ENCODE measurements around the gene SUGCT.
"Not testable (repeated sequence)": the region's sequence is repeated elsewhere in the genome, so short reads cannot be mapped to it uniquely, and the experiment has no call there.

Gene SUGCT

DNA sequence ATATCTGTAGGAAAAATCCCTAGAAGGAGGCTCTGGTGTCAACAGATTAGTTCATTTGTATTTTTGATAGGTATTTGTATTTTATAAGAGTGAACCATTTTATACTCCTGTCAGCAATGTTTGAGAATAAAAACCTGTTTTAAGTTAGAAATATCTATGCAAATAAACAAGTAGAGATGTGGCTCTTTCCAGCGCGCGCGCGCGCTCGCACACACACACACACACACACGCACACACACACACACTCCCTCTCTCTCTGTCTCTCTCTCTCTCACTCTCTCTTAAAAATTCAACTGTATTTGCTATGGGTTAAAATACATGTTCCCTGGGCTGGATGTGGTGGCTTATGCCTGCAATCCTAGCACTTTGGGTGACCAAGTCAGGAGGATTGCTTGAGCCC lies 113.9 kb downstream of the SUGCT start:
- DNase-seq (ENCODE audit: low read depth in 2 of 2): no peak

DNA sequence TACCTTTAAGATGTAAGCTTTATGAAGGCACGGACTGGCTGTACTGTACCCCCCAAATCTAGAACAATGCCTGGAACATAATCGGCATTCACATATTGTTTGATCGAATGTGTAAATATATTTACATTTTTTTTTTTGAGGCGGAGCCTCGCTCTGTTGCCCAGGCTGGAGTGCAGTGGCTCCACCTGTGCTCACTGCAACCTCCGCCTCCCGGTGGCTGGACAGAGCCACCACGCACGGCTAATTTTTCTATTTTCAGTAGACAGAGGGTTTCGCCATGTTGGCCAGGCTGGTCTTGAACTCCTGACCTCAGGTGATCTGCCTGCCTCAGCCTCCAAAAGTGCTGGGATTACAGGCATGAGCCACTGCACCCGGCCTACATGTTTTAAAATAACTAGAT lies 118.6 kb downstream of the SUGCT start:
- not testable (repeated sequence) for DNase-seq (ENCODE audit: low read depth in 2 of 2)

DNA sequence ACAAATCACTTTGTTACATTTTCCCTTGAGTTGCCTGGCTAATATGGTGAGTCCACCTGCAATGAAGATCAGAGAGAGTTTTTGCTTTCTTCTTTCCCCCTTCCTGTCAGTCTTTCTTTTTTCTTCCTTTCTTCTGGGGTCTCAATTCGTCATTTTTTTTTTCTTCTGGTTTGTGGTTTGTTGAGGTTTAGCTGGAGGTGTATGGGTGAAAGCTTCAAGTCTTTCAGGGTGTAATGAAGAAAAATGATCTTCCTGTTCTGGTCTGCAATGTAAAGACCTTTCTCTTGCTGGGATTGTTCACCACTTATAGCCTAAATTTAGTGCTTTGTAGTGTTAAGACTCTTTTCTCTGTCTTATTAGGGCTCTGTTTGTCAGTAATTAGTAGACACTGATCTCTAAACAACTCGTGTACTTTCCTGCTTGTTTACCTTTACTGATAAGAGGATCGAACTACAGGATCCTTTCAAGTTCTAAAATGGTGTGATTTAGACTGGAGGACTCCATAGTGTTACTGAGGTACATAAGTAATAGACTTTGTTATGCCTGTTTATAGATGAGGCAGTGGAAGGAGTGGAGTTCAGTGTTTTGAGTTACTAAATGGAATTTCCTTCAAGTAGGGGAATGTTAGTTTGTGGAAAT lies 129.1 kb downstream of the SUGCT start:
- no peak for DNase-seq (ENCODE audit: low read depth in 2 of 2)

DNA sequence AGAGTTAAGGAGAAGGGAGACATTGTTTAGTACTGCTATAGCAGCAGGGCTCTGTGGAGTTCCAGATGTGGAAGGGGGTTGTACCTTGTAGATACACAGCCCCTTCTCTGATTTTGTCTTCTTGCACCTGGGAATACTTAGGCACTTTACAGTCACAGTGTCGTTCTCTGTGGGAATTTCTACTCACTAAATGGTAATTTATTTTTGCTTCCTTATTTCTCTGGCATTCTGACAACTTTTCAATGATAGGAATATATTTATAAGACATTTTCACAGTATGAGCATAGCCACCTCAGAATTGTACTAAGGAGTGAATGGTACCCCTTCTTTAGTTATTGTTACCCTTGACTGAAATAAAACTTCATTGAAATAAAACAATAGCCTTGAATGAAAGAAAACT lies 132.8 kb downstream of the SUGCT start:
- DNase-seq (ENCODE audit: low read depth in 2 of 2): no peak

DNA sequence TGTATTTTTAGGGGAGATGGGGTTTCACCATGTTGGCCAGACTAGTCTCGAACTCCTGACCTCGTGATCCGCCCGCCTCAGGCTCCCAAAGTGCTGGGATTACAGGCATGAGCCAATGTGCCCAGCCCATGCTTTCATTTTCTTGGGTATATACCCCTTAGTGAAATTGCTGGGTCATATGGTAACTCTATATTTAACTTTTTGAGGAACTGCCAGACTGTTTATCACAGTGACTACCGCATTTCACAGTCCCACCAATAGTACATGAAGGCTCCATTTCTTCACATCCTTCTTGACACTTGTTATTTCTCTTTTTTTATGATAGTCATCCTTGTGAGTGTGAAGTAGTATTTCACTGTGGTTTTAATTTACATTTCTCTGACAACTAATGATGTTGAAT lies 134.0 kb downstream of the SUGCT start:
- DNase-seq (ENCODE audit: low read depth in 2 of 2): not testable (repeated sequence)

DNA sequence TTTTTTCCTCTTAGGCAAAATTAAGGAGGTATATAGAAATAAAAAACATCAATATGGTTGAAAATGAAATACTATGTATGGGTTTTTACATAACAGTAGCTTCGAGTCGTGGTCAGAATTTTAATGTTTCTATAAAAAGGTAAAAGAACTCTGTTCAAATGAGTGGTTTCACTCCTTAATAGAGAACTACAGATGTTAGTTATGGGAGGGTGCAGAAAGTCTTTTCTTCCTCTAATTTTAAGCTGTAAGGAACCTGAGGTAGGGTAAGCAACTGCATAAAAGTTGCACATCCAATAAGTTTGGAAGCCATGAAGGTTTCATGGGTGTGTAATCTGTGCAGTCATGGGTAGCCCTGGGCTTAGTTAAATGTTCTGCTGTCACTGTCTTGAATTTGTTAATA lies 141.3 kb downstream of the SUGCT start:
- no peak for DNase-seq (ENCODE audit: low read depth in 2 of 2)

DNA sequence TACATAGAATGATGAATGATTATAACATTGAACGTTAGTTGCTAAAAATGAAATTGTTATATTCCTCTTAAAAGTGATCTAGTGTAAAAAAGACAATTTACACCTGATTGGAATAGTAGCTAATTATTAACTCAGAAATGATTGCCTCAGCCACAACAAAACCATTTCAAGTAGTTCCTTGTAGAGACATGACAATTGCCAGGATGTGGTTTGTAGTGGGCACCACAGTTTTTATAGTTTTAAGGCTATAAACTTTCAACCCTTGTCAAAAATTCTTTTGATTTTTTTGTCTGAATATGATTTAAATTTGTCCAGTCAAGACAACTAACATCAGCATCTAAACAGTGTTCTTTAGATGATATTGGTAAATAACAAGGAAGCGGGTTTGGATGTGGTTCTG lies 145.2 kb downstream of the SUGCT start:
- DNase-seq (ENCODE audit: low read depth in 2 of 2): no peak

DNA sequence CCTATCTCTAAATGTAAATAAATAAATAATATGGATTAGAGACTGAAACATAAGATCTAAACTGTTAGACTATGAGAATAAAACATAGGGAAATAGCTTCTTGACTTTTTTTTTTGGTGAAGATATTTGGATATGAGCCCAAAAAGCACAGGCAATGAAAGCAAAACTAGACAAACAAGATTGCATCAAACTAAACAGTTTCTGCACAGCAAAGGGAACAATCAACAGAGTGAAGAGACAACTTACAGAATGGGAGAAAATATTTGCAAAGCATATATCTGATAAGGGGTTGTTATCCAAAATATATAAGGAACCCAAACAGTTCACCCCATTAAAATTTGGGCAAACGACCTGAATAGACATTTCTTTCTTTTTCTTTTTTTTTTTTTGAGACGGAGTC lies 148.1 kb downstream of the SUGCT start:
- DNase-seq (ENCODE audit: low read depth in 2 of 2): no peak

DNA sequence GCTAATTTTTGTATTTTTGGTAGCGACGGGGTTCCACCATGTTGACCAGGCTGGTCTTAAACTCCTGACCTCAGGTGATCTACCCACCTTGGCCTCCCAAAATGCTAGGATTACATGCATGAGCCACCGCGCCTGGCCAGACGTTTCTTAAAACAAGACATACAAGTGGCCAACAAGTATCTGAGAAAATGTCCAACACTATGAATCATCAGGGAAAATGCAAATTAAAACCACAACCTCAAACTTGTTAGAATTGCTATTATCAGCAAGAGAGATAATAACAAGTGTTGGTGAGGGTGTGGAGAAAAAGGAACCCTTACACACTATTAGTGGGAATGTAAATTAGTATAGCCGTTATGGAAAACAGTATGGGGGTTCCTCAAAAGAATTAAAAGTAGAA lies 148.6 kb downstream of the SUGCT start:
- DNase-seq (ENCODE audit: low read depth in 2 of 2): no peak

DNA sequence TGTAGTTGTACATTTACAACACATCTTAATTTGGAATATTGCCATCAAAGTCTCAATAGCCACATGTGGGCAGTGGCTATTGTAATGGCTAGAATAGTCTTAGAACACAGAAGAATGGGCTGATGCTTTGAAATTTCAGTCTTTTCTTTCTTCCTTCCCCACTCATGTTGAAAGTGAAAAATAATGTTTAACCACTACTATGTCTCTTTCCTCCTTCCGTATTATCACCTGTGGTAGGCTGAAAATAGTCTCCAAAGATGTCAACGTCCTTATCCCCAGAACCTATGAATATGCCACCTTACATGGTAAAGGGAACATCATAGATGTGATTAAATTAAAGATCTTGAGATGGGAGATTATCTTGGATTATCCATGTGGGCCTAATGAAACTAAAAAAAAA lies 154.0 kb downstream of the SUGCT start:
- no peak for DNase-seq (ENCODE audit: low read depth in 2 of 2)

DNA sequence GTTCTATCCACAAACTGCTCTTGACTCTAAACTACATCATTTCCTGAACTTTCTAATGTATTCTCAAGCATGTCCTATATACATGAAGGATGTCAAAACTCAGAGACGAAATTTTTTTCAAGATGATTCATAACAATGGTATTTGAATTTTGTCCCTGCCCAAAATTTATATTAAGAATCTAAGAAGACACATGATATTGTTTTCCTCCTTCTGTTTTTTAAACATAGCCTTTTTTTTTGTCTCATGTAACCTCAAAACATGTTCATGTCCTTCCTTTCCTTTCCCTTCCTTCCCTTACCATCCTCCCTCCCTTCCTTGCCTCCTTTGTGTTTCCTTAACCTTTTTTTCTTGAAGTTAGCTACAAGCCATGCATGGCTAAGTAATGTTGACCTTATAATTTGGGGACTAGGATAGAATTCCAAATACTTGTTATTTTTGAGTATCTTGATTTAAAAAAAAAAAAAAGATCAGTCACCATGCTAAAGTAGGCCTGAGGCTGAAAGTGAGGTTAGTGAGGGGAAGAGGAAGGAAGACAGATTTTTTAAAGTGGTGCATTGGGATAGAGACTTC lies 163.0 kb downstream of the SUGCT start:
- no peak for DNase-seq (ENCODE audit: low read depth in 2 of 2)

DNA sequence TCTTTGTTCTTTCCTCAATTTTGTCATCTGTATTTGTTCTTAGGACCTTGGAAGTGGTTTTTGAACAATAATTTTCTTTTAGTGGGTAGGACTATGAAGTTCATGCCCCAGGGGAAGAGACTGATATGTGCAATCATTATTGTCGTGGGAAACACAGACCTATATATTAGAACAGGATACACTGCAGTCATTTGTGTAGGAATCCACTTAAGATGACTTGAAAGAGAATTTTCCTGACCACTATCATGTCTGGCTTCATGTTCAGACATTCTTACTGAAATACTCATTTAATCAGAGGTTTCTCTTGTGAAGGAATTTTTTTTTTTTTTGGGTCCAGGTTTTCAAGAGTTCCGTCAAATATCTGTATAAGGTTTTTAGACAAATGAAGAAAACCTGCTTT lies 163.6 kb downstream of the SUGCT start:
- DNase-seq (ENCODE audit: low read depth in 2 of 2): no peak

DNA sequence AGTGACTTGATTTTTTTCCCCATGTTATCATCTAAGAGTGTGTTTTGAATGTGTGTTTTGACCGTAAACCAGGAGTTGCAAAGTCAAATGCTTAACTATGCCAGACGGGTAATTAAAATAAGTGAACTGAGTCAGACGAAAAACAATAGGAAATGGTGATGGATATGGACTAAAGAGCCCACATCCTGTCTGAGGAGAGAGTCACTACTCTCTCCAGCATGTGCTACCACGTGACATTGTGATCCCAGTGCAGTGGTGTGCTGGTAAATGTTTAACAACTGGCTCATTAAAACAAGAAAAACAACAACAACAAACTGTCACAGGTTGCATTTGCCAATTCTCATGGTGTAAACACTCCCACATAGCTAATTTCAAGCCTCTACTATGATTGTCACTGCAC lies 164.3 kb downstream of the SUGCT start:
- DNase-seq (ENCODE audit: low read depth in 2 of 2): no peak

DNA sequence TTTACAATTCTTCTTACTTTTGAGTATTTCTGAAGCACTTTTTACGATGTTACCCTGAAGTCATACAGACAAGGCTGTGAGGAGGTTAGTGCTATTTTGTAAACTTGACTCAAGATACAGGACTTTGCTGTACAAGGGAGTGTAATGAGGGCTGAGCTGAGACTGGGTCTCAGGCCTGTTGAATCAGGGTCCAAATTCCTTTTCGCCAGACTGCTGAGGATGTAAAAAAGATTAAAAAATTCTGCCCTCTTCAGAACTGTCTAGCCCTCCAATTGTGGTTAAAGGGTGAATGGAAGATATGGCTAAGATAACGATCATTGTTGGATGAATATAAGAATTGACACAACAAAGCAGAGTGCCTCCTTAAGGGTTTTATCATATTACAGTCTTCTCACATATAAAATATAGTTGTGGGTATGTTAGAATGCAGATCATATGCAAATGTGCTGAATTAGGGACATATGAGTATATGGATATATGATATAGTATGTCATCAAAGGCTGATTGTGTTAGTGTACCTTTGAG lies 165.4 kb downstream of the SUGCT start:
- DNase-seq (ENCODE audit: low read depth in 2 of 2): no peak

DNA sequence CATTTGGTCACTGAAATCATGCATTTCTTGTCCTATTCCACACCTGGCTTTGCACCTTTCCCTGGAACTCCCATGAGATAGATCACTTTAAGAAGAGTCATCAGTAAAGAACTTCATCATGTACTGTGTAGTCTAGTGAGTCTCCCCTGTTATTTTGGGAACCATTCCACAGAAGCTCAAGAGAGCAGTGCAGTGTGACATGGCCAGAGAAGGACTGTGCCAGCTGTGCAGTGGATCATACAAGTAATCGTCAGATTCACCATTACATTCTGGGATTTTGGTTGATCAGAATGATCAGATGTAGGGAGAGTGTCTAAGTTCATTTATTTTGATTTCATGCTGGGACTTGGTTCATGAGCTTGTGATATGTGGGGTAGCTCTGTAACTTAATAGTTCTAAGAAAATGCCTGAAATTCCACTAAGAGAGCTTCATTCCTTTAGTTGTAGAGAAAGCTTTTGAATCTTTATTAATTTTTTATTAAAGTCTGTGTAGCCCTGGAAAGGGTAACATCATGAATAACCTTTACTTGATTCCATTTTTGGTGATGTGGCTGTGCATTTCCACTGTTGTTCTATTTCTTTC lies 166.8 kb downstream of the SUGCT start:
- no peak for DNase-seq (ENCODE audit: low read depth in 2 of 2)

DNA sequence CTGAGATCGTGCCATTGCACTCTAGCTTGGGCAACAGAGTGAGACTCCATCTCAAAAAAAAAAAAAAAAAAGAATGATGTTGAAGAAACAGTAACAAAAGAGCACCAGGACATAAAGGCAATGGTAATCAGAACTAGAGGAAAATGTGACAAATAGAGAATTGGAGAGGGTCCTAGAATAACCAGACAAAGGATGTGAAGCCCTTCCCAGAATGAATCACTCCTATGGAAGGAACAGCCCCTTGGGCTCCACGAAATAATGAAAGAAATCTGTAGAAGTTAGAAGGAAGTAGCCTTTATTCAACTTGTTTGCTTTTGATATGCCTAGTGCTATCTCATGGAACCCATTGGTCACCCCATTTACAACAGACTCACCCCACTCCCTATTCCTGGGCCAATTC lies 169.2 kb downstream of the SUGCT start:
- DNase-seq (ENCODE audit: low read depth in 2 of 2): no peak

DNA sequence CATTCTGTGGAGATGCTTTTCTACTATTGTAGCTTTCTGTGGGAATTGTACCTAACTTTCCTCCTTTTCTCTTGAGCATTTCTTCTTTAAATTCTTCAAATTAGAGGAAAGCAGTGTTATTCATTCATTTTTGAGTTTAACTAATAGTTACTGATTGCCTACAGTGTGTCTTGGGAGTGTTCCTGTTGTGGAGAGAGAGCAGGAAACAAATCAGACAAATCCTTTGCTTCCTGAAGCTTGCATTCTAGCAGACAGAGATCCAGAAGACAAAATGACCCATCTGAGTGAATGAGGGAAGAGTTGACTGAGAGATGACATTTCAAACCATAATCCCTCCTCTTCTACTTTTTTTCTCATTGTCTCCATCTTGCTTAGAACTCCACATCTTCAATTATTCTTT lies 170.4 kb downstream of the SUGCT start:
- DNase-seq (ENCODE audit: low read depth in 2 of 2): no peak

DNA sequence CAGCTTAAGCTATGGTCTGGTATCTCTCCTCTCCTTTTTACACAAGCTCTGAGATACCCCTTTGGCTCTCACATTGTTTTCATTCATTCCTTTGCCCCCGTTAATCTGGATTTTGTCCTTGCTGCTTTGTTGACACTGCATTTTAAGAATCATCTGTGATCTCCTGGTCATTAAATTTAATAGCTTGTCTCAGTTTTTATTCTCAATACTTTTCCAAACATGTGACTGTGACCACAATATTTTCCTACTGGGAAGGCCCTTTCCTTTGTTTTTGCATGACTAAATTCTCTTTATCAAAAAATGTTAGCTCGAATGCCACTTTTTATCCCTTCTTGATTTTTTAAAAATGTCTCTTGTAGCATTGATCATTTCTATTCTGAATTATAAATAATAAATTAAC lies 171.2 kb downstream of the SUGCT start:
- DNase-seq (ENCODE audit: low read depth in 2 of 2): no peak

DNA sequence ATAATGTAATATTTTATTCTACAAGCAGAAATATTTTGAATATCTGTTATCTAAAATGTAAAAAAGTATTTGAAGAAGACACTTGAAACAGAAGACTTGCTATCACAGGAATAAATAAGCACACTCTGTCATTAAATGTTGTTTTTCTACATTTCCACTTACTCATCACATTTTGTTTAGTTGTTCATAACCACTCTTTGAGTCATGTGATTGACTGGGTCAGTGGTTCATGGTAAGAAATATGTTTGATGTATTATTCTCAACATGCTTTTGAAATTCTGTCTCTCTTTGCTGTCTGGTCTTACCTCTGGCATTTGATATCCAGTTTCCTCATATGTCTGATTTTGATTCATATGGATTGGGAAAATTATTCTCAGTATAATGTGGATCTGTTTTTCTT lies 171.8 kb downstream of the SUGCT start:
- DNase-seq (ENCODE audit: low read depth in 2 of 2): no peak

DNA sequence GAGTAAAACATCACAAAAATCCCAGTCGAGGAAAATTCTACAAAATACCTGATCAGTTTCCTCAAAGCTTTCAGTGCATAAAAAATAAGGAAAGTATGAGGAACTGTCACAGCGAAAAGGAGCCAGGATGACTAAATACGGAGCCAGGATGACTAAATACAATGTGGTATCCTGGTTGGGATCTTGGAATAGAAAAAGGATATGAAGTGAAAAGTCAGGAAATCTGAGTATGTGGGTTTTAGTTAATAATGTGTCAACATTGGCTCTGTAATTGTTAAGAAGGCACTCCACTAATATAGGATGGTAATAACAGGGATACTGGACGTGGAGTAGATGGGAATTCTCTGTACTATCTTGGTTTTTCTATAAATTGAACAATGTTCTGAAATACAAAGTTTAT lies 175.5 kb downstream of the SUGCT start:
- no peak for DNase-seq (ENCODE audit: low read depth in 2 of 2)

DNA sequence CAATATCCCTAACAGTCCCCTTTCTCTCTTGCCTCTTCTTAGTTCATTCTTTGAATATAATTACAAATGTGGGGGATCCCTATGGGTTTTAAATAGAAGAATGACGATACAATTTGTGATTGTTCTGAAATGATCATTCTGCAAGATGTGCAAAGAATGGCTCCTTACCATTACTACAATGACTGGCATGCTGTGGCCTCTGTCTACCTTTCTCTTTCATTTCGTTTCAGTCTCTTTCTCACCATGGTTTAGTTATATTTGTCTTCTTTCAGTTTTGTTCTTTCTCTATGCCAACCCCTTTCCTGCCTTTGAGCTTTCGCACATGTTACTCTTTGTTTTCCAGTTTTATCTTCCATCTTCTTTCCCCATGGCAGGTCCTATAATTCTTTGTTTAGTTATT lies 176.5 kb downstream of the SUGCT start:
- no peak for DNase-seq (ENCODE audit: low read depth in 2 of 2)

DNA sequence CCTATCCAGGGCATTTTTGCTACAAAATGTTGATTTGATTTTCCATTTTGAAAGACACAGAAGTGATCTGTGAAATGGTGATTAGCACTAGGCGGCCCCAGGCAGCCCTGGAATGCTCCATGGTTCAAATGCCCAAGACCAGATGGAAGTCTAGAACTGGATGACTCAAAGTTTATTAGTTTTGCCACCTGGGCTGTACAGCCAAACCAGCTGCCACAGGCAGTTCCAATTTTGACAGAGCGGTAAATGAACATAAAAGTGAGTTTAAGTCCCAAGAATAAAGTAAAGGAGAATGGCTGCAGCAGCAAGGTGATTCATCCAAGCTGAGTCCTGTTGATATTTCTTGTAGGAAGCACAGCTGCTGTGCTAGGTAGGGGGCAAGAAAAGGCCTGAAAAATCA lies 180.5 kb downstream of the SUGCT start:
- DNase-seq (ENCODE audit: low read depth in 2 of 2): no peak

DNA sequence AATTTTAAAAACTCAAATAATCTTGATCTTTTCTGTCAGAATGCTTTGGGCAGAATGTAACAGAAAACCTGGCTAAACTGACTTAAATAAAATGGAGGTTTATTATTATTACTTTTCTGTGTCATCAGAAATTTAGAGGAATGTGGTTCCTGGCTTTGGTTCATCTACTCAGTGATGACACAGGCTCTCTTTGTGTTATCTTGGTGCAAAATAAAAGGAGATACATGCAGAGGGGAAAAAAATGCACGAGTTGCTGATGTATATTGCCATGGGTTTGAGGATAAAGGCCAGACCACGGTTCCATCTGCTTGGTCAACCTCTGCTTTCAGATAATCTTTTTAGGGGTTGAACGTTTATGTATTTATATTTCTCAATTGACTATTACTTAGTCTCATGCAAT lies 181.4 kb downstream of the SUGCT start:
- no peak for DNase-seq (ENCODE audit: low read depth in 2 of 2)

DNA sequence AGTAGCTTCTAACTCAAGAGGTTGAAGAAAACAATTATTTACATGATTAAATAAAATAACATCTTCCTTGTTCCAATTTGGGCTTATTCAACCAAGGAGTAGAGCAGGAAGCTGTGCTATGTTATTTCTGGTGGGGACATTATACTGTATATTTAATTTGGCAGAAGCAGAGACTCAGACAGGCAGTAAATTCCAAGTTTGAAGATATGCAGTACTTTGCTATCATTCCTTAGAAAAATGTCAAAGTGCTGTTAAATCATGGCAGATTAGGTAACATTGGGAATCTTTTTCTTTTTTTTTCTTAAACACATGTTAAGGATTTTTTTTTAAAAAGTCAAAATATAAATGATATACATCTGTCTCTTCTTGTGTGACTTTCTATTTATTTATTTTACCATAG lies 190.1 kb downstream of the SUGCT start:
- DNase-seq (ENCODE audit: low read depth in 2 of 2): no peak
